Glomerular endothelial cell (primary cell): ENCODE measurements around the gene TOP1. TPM values are rescaled to one million over a fixed set of nuclear protein-coding genes. Genes with fewer than 3 reads are reported as not detected.

ENCODE experiments used
- DNase-seq: peaks from one replicate; pipeline ENCODE4 v3.0.0-alpha.2; 2011; ENCODE audit warnings: low read depth, low spot score; ENCODE audit errors: extremely low read depth
- total RNA-seq: library from RNA; depleted of rRNA; stranded (reverse); fragments of >200 nt; gene quantifications from 2 replicates; pipeline ENCODE4 v1.2.3, GENCODE V29; 2015

TOP1 gene
- total RNA-seq, 1 donor from 2014 or later: 42.1 TPM

- no peak for DNase-seq
Observed at GRCh38 chr20:41054070-41054846, 25.6 kb downstream of the TOP1 start.

- DNase-seq: no peak
Observed at GRCh38 chr20:41054847-41055230, 26.2 kb downstream of the TOP1 start.

GRCh38 chr20:41055679-41056078 lies 27.1 kb downstream of the TOP1 start:
- no peak for DNase-seq

GRCh38 chr20:41057999-41058673 lies 29.5 kb downstream of the TOP1 start:
- no peak for DNase-seq

- DNase-seq: no peak
Observed at GRCh38 chr20:41058674-41059635, 30.3 kb downstream of the TOP1 start.

- DNase-seq: no peak
Observed at GRCh38 chr20:41061155-41061554, 32.5 kb downstream of the TOP1 start.

- no peak for DNase-seq
Observed at GRCh38 chr20:41063442-41063841, 34.8 kb downstream of the TOP1 start.

- DNase-seq: no peak
Observed at GRCh38 chr20:41064377-41064776, 35.8 kb downstream of the TOP1 start.

- no peak for DNase-seq
Observed at GRCh38 chr20:41065716-41066115, 37.1 kb downstream of the TOP1 start.

GRCh38 chr20:41068806-41069205 lies 40.2 kb downstream of the TOP1 start:
- DNase-seq: no peak

GRCh38 chr20:41072190-41072863 lies 43.7 kb downstream of the TOP1 start:
- DNase-seq: no peak

- no peak for DNase-seq
Observed at GRCh38 chr20:41072915-41073314, 44.3 kb downstream of the TOP1 start.

- DNase-seq: no peak
Observed at GRCh38 chr20:41074441-41074840, 45.8 kb downstream of the TOP1 start.

GRCh38 chr20:41076776-41077175 lies 48.2 kb downstream of the TOP1 start:
- no peak for DNase-seq

- no peak for DNase-seq
Observed at GRCh38 chr20:41078329-41078728, 49.7 kb downstream of the TOP1 start.

GRCh38 chr20:41079066-41079465 lies 50.4 kb downstream of the TOP1 start:
- no peak for DNase-seq

- no peak for DNase-seq
Observed at GRCh38 chr20:41080866-41081265, 52.2 kb downstream of the TOP1 start.

- no peak for DNase-seq
Observed at GRCh38 chr20:41081276-41081814, 52.7 kb downstream of the TOP1 start.

GRCh38 chr20:41082306-41082705 lies 53.7 kb downstream of the TOP1 start:
- DNase-seq: no peak

- no peak for DNase-seq
Observed at GRCh38 chr20:41085606-41086005, 57.0 kb downstream of the TOP1 start.
